ENCODE results near the gene ACSL4.

- TF ChIP-seq CTCF (IDR thresholded peaks at IDR 0.05) (no peak), POLR2A (IDR thresholded peaks at IDR 0.05) (no peak)
Observed at GRCh38 chrX:109775386-109775785, 42.3 kb upstream of the ACSL4 start.

Measured in lower leg skin (tissue), 3 donors.